Kidney (tissue), 14 donors: ENCODE results near the gene RBBP5. TPM values are rescaled to one million over a fixed set of nuclear protein-coding genes. Genes with fewer than 3 reads are reported as not detected.

Experiments
- DNase-seq, 5 donors: peaks; one replicate each; pipeline ENCODE4 v3.0.0-alpha.2; 2013 to 2020
- FAIRE-seq: peaks from 2 replicates; lab custom pipeline; 2012; peaks lifted over from hg19 to GRCh38; lab: Jason Lieb, UNC
- H3K27ac ChIP-seq, 2 donors: one replicate each; pipeline ENCODE4 v1.7.0; 2013; ENCODE audit warnings: low read depth in 2 of 2, low read length in 2 of 2, inconsistent platforms in 1 of 2
- H3K27me3 ChIP-seq: one replicate; pipeline ENCODE4 v1.7.1; 2013; ENCODE audit warnings: low read length, inconsistent platforms; ENCODE audit not compliant: control insufficient read depth, insufficient read depth
- H3K36me3 ChIP-seq, 3 donors: one replicate each; pipeline versions ENCODE4 v1.7.0 to v1.7.1; 2013; ENCODE audit warnings: low read length in 3 of 3, control low read depth in 1 of 3, inconsistent platforms in 1 of 3; ENCODE audit not compliant: insufficient read depth in 3 of 3, control insufficient read depth in 2 of 3
- H3K4me1 ChIP-seq, 3 donors: one replicate each; pipeline versions ENCODE4 v1.7.0 to v1.7.1; 2013; ENCODE audit warnings: low read length in 3 of 3, inconsistent platforms in 1 of 3, low read depth in 1 of 3; ENCODE audit not compliant: control insufficient read depth in 2 of 3, insufficient read depth in 2 of 3
- H3K4me3 ChIP-seq, 3 donors: one replicate each; pipeline versions ENCODE4 v1.7.0 to v1.8.1; 2013; ENCODE audit warnings: low read length in 3 of 3, control low read depth in 1 of 3, inconsistent platforms in 1 of 3
- H3K9ac ChIP-seq, 3 donors: one replicate each; pipeline versions ENCODE4 v1.7.0 to v1.7.1; 2013; ENCODE audit warnings: low read length in 3 of 3, control low read depth in 1 of 3, inconsistent platforms in 1 of 3
- H3K9me3 ChIP-seq, 3 donors: one replicate each; pipeline versions ENCODE4 v1.7.0 to v1.7.1; 2013; ENCODE audit warnings: low read length in 3 of 3, control low read depth in 1 of 3, inconsistent platforms in 1 of 3; ENCODE audit not compliant: control insufficient read depth in 2 of 3, insufficient read depth in 1 of 3
- CTCF ChIP-seq: IDR thresholded peaks from 3 replicates; pipeline ENCODE4 v1.5.1; 2012; ENCODE audit warnings: mild to moderate bottlenecking, moderate library complexity, borderline replicate concordance; ENCODE audit not compliant: insufficient read depth; ENCODE audit errors: extremely low read depth
- intact Hi-C: fragments of 100-400 bp; cut with DNase I; formaldehyde crosslinking; loops from one replicate; pipeline ENCODE4 v1.11.1; 2022
- polyA plus RNA-seq: library from polyadenylated mRNA; stranded (reverse); fragments of 350-450 nt; fragmentation: Illumina TruSeq; extraction: RNeasy Lipid Tissue Mini Kit (QIAGEN cat#74804); gene quantifications from one replicate; pipeline ENCODE4 v1.2.3, GENCODE V29; 2014; ENCODE audit warnings: low read depth, low replicate concordance; ENCODE audit not compliant: insufficient read depth
- total RNA-seq: library from RNA; stranded (reverse); fragmentation: NEBNext Ultra II Directional; extraction: Animal tissue kit (Norgen Biotek cat#: 25700); gene quantifications from one replicate; pipeline ENCODE4 v1.2.1, GENCODE V29; 2021
- donor health status: control.
- donor health status: control.
- donor health status: control.
- donor health status: control.
- donor health status: control.
- donor health status: DM: yes; HTN: yes; CAD: no.
- donor health status: Normal renal cell carcinoma (clear cell type).

The RBBP5 gene
- total and polyA plus RNA-seq, 2 donors from 2014 or later: 6.8 to 18.2 TPM

GRCh38 chr1:205128050-205128449 lies 6.3 kb upstream of the RBBP5 start:
- H3K9me3 ChIP-seq: no peaks in the 10 kb centered on the region
- no peak overlapping the region for H3K27ac ChIP-seq
- no peaks in the 10 kb centered on the region for H3K27me3 ChIP-seq
- H3K4me3 ChIP-seq: no peak overlapping the region
- no peaks in the 10 kb centered on the region for H3K36me3 ChIP-seq
- no peak for FAIRE-seq
- no peak for TF ChIP-seq CTCF
- no peaks in the 10 kb centered on the region for H3K4me1 ChIP-seq
- intact Hi-C loops: no loop called here
- H3K9ac ChIP-seq: no peak overlapping the region
- DNase-seq: no peak

- intact Hi-C loops: no loop called here
- Histone ChIP-seq H3K9me3 (no peaks in the 10 kb centered on the region), H3K9ac (no peak overlapping the region), H3K4me1 (no peaks in the 10 kb centered on the region), H3K4me3 (no peak overlapping the region), H3K27me3 (no peaks in the 10 kb centered on the region), H3K27ac (no peak overlapping the region), H3K36me3 (no peaks in the 10 kb centered on the region)
- DNase-seq: no peak
- no peak for FAIRE-seq
- TF ChIP-seq CTCF: no peak
Observed at GRCh38 chr1:205127646-205128045, 5.9 kb upstream of the RBBP5 start.

- no peaks in the 10 kb centered on the region for H3K9me3 ChIP-seq
- H3K27me3 ChIP-seq: no peaks in the 10 kb centered on the region
- FAIRE-seq: no peak
- no peaks in the 10 kb centered on the region for H3K36me3 ChIP-seq
- H3K4me3 ChIP-seq: no peak overlapping the region
- peaks cover 5 to 16% (median 14%) of the 10 kb centered on the region in 3 donors for H3K4me1 ChIP-seq
- TF ChIP-seq CTCF: no peak
- H3K9ac ChIP-seq: no peak overlapping the region
- H3K27ac ChIP-seq: no peak overlapping the region
- no peak for DNase-seq
- intact Hi-C loops: no loop called here
Observed at GRCh38 chr1:205124726-205125125, 2.9 kb upstream of the RBBP5 start.

- Histone ChIP-seq H3K27ac (peak overlapping the region; percentile 99 to 100), H3K4me3 (peak overlapping the region; percentile 97 to 99 (median 98)), H3K9ac (peak overlapping the region; percentile 64 to 98 (median 97)), H3K36me3 (no peaks in the 10 kb centered on the region), H3K9me3 (no peaks in the 10 kb centered on the region), H3K4me1 (peaks cover 5 to 24% (median 19%) of the 10 kb centered on the region in 3 donors), H3K27me3 (no peaks in the 10 kb centered on the region)
- no peak for FAIRE-seq
- no peak for TF ChIP-seq CTCF
- intact Hi-C loops: no loop called here
- no peak for DNase-seq
Observed at GRCh38 chr1:205122489-205122882, 708 bp upstream of the RBBP5 start.
